ENCODE results near the gene APOC1.
"Not testable (repeated sequence)": the region's sequence is repeated elsewhere in the genome, so short reads cannot be mapped to it uniquely, and the experiment has no call there.

The APOC1 gene

DNA sequence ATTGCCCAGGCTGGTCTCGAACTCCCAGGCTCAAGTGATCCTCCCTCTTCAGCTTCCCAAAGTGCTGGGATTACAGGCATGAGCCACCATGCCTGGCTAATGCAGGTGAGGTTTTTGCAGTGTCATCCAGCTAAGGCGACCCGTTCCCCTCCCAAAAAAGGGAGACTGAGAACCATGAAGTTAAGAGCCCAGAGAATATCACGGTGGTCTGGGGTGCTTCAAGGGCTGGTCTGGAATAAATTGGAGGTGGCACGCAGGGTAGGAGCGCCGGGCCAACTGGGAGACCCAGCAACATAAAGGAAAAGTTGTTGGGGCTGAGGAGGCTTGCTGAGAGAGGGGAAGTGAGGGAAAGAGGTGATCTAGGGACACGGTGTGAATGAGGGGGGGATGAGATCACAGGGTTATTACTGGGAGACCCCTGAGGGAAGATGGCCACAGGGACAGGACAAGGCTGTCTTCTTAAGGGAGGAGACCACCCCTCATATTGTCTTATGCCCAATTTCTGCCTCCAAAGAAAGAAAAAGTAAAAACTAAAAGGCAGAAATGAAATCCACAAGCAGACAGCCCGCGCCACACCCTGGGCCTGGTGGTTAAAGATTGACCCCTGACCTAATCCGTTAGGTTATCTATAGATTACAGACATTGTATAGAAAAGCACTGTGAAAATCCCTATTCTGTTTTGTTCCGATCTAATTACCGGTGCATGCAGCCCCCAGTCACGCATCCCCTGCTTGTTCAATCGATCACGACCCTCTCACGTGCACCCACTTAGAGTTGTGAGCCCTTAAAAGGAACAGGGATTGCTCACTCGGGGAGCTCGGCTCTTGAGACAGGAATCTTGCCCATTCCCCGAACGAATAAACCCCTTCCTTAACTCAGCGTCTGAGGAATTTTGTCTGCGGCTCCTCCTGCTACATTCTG is 636 bp upstream of the APOC1 start:
- peak; percentile 40 for DNase-seq

DNA sequence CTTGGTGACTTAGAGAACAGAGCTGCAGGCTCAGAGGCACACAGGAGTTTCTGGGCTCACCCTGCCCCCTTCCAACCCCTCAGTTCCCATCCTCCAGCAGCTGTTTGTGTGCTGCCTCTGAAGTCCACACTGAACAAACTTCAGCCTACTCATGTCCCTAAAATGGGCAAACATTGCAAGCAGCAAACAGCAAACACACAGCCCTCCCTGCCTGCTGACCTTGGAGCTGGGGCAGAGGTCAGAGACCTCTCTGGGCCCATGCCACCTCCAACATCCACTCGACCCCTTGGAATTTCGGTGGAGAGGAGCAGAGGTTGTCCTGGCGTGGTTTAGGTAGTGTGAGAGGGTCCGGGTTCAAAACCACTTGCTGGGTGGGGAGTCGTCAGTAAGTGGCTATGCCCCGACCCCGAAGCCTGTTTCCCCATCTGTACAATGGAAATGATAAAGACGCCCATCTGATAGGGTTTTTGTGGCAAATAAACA is 9.9 kb downstream of the APOC1 start:
- no peak for DNase-seq

DNA sequence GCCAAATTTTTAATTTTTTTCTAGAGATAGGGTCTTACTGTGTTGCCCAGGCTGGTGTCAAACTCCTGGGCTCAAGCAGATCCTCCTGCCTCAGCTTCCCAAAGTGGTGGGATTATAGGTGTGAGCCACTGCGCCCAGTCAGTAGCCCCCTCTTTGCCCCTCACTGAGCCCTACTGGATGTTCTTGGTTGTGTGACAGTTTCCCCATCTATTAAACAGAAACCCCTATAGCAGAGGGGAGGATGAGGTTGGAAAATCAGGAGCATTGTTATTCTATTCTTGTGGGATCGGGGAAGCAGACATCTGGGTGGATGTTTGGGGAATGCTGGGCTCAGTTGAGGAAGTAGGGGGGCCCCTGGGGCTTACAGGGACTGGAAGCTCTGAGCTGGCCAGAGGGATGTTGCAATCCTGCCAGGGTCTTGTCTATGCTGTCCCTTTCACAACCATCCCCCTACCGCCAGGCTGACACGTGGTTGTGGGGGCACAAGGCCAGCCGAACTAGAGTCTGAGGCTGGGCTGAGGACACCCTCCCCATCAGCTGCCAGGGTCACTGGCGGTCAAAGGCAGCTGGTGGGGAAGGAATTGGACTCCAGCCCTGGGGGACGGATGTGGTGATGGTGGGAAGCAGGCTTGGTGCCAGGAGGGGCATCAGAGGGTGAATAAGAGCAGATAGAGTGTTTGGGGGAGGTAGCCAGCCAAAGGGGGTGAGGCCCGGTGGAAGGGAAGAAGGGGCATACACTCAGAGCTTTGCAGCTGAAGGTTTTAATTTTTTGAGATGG is 10.9 kb downstream of the APOC1 start:
- peak; percentile 98 for DNase-seq

DNA sequence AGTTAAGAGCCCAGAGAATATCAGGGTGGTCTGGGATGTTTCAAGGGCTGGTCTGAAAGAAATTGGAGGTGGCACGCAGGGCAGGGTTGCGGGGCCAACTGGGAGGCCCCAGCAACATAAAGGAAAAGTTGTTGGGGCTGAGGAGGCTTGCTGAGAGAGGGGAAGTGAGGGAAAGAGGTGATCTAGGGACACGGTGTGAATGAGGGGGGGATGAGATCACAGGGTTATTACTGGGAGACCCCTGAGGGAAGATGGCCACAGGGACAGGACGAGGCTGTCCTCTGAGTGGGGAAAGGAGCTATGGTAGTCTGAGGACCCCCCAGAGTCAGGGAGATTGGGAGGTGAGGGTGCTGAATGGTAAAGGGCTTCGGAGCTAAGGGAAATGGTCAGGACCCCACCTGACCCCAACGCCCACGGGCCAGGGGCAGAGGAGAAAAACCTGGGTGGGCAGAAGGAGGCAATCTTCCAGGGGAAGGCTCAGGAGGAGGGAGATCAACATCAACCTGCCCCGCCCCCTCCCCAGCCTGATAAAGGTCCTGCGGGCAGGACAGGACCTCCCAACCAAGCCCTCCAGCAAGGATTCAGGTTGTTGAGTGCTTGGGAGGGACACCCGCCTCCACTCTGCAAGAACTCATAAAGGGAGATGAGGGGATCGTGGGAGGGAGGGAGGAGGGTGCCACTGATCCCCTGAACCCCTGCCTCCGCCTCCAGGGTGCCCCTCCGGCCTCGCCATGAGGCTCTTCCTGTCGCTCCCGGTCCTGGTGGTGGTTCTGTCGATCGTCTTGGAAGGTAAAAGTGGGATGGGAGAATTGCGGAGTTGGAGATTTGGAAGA is 12.1 kb downstream of the APOC1 start:
- DNase-seq = not testable (repeated sequence)

DNA sequence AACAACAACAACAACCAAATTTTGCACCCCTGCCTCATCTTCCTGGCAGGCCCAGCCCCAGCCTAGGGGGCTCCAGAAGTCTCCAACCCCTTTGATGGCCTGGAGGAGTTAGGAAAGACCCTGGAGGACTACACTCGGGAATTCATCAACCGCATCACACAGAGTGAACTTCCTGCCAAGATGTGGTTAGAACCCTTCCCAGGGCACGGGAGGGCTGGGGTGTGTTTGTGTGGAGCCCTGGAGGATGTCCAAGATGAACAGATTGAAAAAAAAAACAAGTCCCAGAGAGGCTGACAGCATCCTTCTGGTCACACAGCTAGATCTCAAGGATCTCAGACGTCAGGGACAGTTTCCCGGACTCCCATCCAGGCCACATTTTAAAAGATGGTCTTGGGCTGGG is 13.3 kb downstream of the APOC1 start:
- DNase-seq = no peak

DNA sequence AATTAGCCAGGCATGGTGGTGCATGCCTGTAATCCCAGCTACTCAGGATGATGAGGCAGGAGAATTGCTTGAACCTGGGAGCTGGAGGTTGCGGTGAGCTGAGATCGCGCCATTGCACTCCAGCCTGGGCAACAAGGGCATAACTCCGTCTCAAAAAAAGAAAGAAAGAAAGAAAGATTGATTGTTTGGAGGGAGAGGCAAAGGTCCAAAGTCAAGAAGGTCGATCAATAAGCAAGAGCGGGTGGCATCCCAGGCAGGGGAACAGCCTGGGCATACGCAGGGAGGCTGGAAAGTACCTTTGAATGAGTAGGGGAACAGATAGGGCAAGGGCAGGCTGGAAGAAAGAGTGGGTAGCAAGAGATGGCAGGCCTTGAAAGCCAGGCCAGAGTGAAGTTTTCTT is 15.7 kb downstream of the APOC1 start:
- DNase-seq = no peak

DNA sequence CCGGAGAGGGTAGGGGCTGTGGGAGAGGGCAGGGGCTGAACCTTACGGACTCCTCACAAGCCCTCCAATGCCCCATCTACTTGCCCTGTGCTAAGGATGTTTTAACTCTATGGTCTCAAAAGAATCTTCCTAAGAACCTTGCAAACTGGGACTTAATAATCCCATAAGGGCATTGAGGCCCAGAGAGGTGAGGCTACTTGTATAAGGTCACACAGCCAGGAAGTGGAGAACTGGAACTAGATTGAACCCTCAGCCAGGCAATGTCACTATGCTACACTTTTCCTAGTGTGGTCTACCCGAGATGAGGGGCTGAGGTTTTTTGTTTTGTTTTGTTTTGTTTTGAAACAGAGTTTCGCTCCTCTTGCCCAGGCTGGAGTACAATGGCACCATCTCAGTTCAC is 17.1 kb downstream of the APOC1 start:
- DNase-seq = no peak

DNA sequence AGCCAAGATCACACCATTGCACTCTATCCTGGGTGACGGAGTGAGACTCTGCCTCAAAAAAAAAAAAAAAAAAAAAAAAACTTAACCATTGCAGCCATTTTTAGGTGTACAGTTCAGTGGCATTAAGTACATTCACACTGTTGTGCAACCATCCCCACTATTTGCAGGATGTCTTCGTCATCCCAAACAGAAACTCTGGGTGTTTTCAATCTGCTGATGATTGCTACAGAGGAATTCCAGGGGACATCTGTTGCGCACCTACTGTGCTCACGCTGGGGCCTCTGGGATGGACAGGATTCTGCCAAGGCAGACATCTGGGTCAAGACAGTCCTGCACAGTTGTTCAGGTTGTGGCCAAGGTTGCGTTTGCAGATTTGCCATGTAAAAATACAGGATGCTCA is 25.3 kb downstream of the APOC1 start:
- peak; percentile 89 for DNase-seq

DNA sequence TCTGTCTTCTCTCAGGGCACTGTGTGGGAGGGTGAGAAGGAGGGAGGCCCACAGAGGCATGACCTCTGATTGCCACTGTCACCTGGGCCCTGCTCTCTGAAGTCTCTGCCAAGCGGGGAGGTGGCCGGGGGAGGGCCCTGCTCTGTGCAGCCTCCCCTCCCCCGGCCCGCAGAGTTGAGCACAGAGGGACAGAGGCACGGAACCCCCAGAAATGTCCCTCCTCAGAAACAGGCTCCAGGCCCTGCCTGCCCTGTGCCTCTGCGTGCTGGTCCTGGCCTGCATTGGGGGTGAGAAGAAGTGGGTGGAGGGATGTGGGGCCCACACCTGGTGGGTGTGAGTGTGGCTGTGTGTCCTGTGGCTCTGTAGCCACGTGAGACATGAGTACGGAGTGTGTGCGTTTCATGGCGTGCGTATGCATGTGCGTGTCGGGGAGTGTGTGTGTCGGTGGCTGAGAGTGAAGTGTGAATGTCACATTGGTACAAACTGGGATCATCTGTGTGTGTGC is 27.7 kb downstream of the APOC1 start, which contains the start of gene APOC4:
TSS of gene APOC4 (plus strand) at position 171 of the 505 bp plus-strand sequence. CDS start at position 212, 41 bp downstream.
- DNase-seq = no peak

DNA sequence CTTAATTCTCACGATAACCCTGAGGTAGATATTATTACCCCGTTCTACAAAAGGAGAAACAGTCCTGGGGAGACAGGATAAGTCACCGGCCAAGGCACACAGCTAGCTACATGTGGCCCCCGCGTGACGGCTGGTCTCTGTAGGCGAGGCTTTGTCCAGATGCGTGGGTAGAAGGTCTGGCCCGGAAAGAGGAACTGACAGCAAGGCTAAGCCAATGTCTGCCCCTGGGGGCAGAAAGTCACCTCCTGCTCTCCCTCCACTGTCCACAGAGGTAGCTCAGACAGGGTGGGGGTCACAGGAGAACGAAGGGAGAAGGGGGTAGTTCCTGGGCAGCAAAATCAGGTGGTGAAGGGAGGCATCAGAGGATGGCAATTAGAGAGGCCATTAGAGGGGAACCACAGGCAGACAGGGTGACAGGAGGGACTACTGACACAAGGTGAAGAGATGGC is 29.4 kb downstream of the APOC1 start:
- DNase-seq = peak; percentile 97

DNA sequence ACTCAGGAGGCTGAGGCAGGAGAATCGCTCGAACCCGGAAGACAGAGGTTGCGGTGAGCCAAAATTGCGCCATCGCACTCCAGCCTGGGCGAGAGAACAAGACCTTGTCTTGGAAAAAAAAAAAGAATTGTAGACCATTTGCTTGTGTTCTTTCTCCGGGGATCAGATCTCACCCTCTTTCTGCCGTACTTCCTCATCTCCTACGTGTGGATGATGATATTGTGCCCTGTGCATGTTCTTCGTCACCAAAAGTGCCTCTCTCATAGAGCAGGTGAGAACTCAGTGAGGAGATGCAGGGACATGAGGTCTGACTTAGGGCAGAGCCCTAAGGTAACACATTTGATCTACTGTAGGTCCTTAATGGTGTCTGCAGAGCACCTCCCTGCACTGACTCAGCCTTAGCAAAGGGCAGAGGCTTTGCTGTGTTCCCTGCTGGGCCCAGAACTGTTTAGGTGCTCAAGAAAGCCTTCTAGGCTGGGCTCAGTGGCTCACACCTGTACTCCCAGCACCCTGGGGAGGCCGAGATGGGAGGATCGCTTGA is 32.7 kb downstream of the APOC1 start:
- DNase-seq = peak; percentile 97

DNA sequence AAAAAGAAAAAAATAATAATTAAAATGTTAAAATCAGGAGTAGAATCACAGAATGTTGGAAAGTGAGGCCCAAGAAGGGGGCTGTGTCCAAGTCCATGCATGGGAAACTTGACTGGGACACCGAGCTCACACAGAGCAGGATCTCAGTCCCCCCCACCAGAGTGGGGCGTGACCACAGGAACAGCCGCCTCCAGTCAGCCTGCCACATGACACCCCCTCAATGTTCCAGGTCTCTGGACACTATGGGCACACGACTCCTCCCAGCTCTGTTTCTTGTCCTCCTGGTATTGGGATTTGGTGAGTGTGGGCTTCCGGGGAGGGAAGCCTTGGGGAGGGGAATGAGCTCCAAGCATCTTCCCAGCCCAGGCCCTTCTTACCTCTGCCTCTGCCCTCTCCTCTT is 33.8 kb downstream of the APOC1 start:
- no peak for DNase-seq

DNA sequence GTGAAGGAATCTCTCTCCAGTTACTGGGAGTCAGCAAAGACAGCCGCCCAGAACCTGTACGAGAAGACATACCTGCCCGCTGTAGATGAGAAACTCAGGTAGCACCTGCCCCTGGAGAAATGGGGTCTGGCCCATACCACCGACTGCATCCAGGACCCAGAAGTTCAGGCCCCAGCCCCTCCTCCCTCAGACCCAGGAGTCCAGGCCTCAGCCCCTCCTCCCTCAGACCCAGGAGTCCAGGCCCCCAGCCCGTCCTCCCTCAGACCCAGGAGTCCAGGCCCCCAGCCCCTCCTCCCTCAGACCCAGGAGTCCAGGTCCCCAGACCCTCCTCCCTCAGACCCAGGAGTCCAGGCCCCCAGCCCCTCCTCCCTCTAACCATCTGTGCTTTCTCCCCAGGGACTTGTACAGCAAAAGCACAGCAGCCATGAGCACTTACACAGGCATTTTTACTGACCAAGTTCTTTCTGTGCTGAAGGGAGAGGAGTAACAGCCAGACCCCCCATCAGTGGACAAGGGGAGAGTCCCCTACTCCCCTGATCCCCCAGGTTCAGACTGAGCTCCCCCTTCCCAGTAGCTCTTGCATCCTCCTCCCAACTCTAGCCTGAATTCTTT is 34.5 kb downstream of the APOC1 start:
- no peak for DNase-seq

DNA sequence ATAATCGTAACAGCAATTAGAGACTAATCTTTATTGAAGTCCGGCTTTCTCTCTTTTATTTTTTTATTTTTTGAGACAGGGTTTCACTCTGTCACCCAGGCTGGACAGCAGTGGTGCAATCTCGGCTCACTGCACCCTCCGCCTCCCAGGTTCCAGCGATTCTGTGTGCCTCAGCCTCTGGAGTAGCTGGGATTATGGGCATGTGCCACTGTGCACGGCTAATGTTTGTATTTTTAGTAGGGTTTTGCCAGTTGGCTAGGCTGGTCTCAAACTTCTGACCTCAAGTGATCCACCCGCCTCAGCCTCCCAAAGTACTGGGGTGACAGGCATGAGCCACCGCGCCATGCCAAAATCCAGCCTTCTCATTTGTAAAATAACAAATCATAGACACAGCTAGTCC is 35.1 kb downstream of the APOC1 start:
- no peak for DNase-seq

DNA sequence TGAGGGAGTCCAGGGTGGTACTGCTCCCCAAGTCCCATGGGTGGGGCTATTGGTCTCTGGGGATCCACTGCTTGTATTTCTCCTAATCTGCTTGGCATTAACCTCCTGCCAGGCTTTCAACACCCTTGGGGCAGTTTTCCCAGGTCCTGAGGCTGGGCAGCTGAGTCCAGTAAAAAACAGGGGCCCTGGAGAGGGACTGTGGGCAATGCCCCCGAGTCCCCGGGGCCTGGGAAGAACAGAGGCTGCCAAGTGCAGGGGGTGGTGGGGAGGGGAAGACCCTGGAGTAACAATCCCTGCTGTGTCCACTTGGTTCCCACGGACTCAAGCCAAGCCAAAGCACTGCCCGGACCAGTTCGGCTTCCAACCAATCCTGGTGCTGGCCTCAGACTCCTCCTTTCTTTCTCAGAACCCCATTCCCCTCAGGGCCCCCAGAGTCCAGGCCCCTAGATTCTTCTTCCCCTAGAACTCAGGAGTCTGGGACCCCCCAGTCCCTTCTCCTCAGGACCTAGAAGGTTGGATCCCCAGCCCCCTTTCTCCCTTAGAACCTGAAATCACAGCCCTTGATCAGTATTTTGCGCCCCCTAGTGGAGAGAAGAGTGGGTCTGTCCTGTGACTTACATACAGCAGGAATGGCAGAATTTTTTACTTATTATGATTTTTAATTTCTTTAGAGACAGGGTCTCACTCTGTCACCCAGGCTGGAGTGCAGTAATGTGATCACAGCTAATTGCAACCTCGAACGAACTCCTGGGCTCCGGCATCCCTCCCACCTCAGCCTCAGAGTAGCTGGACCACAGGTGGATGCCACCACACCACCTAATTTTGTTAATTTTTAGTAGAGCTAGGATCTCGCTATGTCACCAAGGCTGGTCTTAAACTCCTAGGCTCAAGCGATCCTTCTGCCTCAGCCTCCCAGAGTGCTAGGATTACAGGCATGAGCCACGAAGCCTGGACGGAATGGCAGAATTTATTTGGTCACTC is 37.1 kb downstream of the APOC1 start:
- DNase-seq = peak; percentile 78

DNA sequence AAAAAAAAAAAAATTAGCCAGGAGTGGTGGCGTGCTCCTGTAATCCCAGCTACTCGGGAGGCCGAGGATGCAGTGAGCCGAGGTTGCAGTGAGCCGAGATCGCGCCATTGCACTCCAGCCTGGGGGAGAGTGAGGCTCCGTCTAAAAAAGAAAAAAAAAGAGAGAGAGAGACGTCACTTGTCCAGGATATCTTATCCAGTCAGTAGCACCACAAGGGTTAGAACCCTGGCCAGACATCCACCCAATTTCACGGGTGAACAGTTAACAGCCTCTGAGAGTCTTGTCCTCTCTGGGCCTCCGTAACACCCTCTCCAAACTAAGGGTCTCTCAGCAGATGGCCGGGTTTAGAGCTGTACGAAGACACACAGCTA is 39.9 kb downstream of the APOC1 start:
- DNase-seq = no peak

DNA sequence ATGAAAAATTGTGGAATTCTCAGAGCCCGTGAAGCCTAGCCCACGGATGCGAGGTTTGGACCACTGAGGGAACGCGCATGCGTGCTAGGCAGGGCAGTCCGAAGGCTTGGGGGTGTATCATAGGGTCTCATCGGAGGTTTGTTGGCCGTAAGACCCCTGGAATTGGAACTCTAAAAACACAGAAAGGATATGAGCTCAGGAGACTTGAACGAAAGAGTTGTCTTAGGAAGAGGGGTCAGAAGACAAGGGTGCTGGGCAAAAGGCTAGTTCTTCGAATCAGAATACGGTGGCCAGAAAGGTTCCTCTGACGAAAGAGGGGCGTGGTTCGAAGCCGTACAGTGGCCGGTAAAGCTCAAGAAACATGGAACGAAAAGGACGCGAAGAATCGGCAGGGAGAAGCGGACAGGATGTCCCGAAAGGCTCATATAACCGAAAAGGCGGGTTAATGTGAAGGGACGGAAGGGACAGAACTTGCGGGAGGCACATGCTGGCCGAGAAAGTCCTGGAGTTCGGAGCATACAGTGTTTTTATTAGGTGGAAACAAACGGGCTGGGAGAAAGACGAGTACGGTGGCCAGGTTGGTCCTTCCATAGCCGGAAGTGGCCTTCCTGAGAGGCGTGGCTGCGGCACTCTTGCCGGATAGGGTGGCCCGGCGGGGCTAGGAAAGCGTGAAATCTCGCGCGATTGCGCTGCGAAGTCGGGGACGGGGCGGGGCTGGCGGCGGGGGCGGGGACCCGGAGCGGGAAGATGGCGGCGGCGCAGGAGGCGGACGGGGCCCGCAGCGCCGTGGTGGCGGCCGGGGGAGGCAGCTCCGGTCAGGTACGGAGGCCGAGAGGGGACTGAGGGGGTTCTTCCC is 40.5 kb downstream of the APOC1 start, which contains the start of gene CLPTM1:
TSS of gene CLPTM1 (plus strand) at position 732 of the 856 bp plus-strand sequence. CDS start at position 748, 16 bp downstream.
- DNase-seq = peak; percentile 97

DNA sequence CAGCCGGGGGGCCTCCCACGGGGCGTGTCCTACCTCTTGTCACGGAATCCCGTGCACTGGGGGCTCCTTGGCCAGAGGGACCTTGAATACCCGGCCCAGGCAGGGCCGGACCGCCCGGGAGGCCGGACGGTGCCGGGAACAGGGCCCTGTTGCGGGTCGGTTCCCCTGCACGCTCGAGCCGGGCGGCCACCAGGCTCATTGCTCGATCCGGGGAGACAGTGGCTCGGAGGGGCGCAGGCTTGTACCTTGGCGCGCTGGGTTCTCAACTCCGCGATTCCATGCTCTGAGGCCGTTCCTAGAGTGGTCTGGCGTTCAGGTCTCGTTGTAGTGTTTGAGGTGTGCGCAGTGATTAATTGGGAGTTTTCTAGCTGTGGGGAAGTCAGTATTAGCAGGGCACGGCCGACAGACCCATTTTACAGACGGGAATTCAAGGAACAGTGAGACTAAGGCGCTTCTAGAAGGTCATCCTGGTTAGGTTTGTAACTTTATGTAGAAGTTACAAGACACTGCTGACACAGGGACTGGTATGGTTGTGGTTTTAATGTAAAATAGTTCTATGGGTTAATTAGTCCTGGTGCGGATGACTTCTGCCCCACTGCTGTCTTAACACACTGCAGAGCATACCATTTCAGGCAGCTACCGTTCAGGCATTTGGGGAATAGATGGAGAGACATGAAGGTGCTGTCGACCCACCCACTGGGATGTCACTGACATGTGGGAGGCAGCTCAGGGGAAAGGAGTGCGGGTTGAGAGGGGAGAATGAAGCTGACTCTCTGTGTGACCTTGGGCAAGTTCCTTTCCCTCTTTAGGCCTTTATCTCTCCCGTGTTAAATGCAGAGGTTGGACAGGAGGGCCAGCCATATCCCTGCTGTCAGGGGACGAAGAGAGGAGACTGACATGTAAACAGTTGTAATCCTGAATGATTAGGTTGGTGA is 41.4 kb downstream of the APOC1 start:
- no peak for DNase-seq

Measured in MV-4-11 (cell line).